ENCODE results near the gene BAHCC1. TPM values are rescaled to one million over a fixed set of nuclear protein-coding genes. Genes with fewer than 3 reads are reported as not detected.

Gene BAHCC1
- total RNA-seq, 1 experiment from 2014 or later, result 9.9 TPM

DNA sequence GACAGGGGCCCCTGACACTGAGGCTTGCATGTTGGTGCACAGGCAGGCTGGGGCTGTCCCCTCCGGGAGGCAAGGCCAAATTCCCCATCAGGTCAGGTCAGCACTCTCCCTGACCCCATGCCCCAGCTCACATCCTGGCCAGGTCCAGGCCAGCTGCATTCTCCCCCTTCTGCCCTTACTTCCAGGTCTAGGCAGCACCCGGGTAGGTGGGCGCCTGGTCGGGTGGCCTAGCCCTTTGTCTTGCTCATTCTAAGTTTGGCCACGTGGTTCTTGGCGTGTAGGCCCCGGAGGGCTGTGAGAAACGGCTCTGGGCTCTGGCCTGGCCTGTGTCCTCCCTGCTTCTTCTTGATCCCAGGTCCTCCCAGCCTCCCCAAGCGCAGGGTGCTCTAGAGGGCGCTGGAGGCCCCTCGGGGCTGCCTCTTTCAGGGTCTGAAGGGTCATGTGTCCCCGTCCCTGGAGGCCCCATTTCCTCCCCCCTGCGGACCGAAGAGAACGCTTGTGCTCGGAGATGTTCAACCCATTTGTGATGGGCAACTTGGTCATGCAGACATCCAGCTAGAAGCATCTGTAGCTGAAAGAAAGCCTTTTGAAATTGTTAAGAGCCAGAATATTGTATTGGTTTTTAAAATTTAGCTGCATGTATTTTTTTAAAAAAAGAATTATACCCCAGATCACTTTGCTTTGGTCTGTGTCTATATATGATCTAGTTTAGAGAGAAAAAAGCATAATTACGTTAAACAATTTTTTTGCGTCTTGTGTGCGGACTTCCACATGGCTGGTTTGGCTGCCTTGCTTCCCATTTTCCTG lies 6.7 kb downstream of the BAHCC1 start:
- Histone ChIP-seq H3K27me3 (ENCODE audit: low read length) (no peaks in the 10 kb centered on the region), H3F3A (ENCODE audit: low read length, unreplicated experiment) (no peaks in the 10 kb centered on the region), H3K36me3 (ENCODE audit: low read depth, low read length) (no peaks in the 10 kb centered on the region), H3K79me2 (ENCODE audit: low read length) (peaks cover 71% of the 10 kb centered on the region), H3K4me1 (ENCODE audit: insufficient read depth, low read length) (peaks cover 12% of the 10 kb centered on the region; the same call in 1 of the 2 replicates), H4K20me1 (ENCODE audit: low read length) (no peaks in the 10 kb centered on the region), H3K27ac (ENCODE audit: low read length) (no peak overlapping the region), H3K4me3 (ENCODE audit: low read length) (no peak overlapping the region), H3K4me2 (ENCODE audit: low read length) (no peak overlapping the region), H3K9ac (ENCODE audit: low read length) (no peak overlapping the region), H2AFZ (ENCODE audit: low read length) (no peak overlapping the region), H3K9me3 (ENCODE audit: low read length) (no peaks in the 10 kb centered on the region), H3K9me2 (replicated peaks; ENCODE audit: low read length) (no peaks in the 10 kb centered on the region)
- BruUV-seq (replicated peaks), result no TSS peak
- POLR2A ChIA-PET (ENCODE audit: unreplicated experiment), result no interaction called here
- TF ChIP-seq, protein P1, sequence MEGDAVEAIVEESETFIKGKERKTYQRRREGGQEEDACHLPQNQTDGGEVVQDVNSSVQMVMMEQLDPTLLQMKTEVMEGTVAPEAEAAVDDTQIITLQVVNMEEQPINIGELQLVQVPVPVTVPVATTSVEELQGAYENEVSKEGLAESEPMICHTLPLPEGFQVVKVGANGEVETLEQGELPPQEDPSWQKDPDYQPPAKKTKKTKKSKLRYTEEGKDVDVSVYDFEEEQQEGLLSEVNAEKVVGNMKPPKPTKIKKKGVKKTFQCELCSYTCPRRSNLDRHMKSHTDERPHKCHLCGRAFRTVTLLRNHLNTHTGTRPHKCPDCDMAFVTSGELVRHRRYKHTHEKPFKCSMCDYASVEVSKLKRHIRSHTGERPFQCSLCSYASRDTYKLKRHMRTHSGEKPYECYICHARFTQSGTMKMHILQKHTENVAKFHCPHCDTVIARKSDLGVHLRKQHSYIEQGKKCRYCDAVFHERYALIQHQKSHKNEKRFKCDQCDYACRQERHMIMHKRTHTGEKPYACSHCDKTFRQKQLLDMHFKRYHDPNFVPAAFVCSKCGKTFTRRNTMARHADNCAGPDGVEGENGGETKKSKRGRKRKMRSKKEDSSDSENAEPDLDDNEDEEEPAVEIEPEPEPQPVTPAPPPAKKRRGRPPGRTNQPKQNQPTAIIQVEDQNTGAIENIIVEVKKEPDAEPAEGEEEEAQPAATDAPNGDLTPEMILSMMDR (conservative IDR thresholded peaks at IDR 0.05; ENCODE audit: low read depth, low read length), result peak; percentile 60
- TF ChIP-seq EZH2phosphoT487 (IDR thresholded peaks at IDR 0.05; ENCODE audit: borderline replicate concordance, low read length), result no peak
- DNase-seq (peak; percentile 39), ATAC-seq (no peak)
- intact Hi-C loops (cut with micrococcal nuclease), result loop anchor here (2.0 kb wide), 1 partner anchor 83 kb away; no protein-coding TSS in a partner anchor
- CTCF ChIA-PET, result interaction anchor here (1.1 kb wide), 1 partner anchor 83 kb away, joined by 4 read pairs; no protein-coding TSS in a partner anchor

DNA sequence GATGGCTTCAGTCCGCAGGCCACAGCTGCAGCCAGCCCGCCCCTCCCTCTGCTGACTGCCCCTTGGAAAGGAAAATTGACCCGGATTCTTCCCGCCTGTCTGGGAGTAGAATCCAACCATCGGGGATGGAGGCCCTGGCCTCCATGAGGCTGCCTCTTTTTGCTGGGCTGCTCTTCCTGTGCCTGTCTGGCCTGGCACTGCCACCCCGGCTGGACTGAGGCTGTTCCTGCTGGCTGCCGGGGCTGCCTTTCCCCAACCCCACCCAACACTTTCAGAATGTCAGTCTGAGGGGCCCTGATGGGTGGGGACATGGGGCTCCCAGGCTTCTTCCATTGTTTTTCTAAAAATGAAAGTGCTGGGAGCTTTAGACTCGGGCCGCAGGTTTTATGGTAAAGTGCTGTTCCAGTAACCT lies 7.3 kb downstream of the BAHCC1 start:
- peaks cover 65% of the 10 kb centered on the region for H3K79me2 ChIP-seq (ENCODE audit: low read length)
- POLR2A ChIA-PET (ENCODE audit: unreplicated experiment), result no interaction called here
- no peaks in the 10 kb centered on the region for H3K9me2 ChIP-seq (replicated peaks; ENCODE audit: low read length)
- peaks cover 12% of the 10 kb centered on the region; the same call in 1 of the 2 replicates for H3K4me1 ChIP-seq (ENCODE audit: insufficient read depth, low read length)
- H3K4me2 ChIP-seq (ENCODE audit: low read length), result no peak overlapping the region
- TF ChIP-seq, protein P1 (conservative IDR thresholded peaks at IDR 0.05; ENCODE audit: low read depth, low read length), result no peak
- no peak for TF ChIP-seq EZH2 (IDR thresholded peaks at IDR 0.05; ENCODE audit: low read length, unreplicated experiment)
- TF ChIP-seq EZH2phosphoT487 (IDR thresholded peaks at IDR 0.05; ENCODE audit: borderline replicate concordance, low read length), result no peak
- ATAC-seq (no peak), DNase-seq (no peak)
- H2AFZ ChIP-seq (ENCODE audit: low read length), result no peak overlapping the region
- H3K27me3 ChIP-seq (ENCODE audit: low read length), result no peaks in the 10 kb centered on the region
- no peaks in the 10 kb centered on the region for H3F3A ChIP-seq (ENCODE audit: low read length, unreplicated experiment)
- H3K4me3 ChIP-seq (ENCODE audit: low read length), result no peak overlapping the region
- H3K27ac ChIP-seq (ENCODE audit: low read length), result no peak overlapping the region
- H3K9ac ChIP-seq (ENCODE audit: low read length), result no peak overlapping the region
- intact Hi-C loops (cut with micrococcal nuclease), result no loop called here
- H4K20me1 ChIP-seq (ENCODE audit: low read length), result no peaks in the 10 kb centered on the region
- CTCF ChIA-PET, result interaction anchor here (1.1 kb wide), 1 partner anchor 82 kb away, joined by 4 read pairs; no protein-coding TSS in a partner anchor
- no peaks in the 10 kb centered on the region for H3K36me3 ChIP-seq (ENCODE audit: low read depth, low read length)
- no peaks in the 10 kb centered on the region for H3K9me3 ChIP-seq (ENCODE audit: low read length)
- no TSS peak for BruUV-seq (replicated peaks)

DNA sequence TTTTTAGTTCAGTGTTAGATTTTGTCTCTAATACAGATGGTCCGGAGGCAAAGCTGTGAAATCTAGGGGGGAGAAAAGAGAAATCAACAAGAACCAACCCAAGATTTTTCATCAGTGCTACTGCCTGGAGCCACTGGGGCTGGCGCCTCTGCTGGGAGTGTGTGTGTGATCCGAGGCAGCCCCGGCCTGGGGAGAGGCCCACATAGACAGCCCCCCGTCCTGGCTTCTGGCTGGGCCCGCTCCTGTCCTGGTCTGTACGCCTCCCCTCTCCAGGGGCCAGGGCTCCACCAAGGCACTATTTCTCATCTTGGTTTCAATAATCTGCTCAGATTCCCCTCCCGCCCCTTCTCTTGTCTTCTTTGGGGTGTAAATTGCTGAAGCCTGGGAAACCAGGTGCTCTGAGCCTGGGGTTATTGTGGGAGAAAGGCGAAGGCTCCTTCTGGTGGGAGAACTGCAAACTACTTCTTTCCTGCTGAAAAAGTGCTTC lies 7.8 kb downstream of the BAHCC1 start:
- H3K4me3 ChIP-seq (ENCODE audit: low read length), result no peak overlapping the region
- H3K9ac ChIP-seq (ENCODE audit: low read length), result no peak overlapping the region
- ChIA-PET CTCF (no interaction called here), POLR2A (ENCODE audit: unreplicated experiment) (no interaction called here)
- no peaks in the 10 kb centered on the region for H3K36me3 ChIP-seq (ENCODE audit: low read depth, low read length)
- H3K27me3 ChIP-seq (ENCODE audit: low read length), result no peaks in the 10 kb centered on the region
- no peak overlapping the region for H2AFZ ChIP-seq (ENCODE audit: low read length)
- no peak for TF ChIP-seq EZH2phosphoT487 (IDR thresholded peaks at IDR 0.05; ENCODE audit: borderline replicate concordance, low read length)
- TF ChIP-seq, protein P1 (conservative IDR thresholded peaks at IDR 0.05; ENCODE audit: low read depth, low read length), result peak; percentile 25; the same call in 1 of the 2 replicates
- no peaks in the 10 kb centered on the region for H3F3A ChIP-seq (ENCODE audit: low read length, unreplicated experiment)
- H3K9me3 ChIP-seq (ENCODE audit: low read length), result no peaks in the 10 kb centered on the region
- no peaks in the 10 kb centered on the region for H4K20me1 ChIP-seq (ENCODE audit: low read length)
- H3K27ac ChIP-seq (ENCODE audit: low read length), result no peak overlapping the region
- H3K4me1 ChIP-seq (ENCODE audit: insufficient read depth, low read length), result peaks cover 8% of the 10 kb centered on the region; the same call in 1 of the 2 replicates
- intact Hi-C loops (cut with micrococcal nuclease), result no loop called here
- no TSS peak for BruUV-seq (replicated peaks)
- DNase-seq (no peak), ATAC-seq (no peak)
- H3K9me2 ChIP-seq (replicated peaks; ENCODE audit: low read length), result no peaks in the 10 kb centered on the region
- peaks cover 60% of the 10 kb centered on the region for H3K79me2 ChIP-seq (ENCODE audit: low read length)
- H3K4me2 ChIP-seq (ENCODE audit: low read length), result no peak overlapping the region
